ENCODE data around the gene FMNL2. TPM values are rescaled to one million over a fixed set of nuclear protein-coding genes. Genes with fewer than 3 reads are reported as not detected.

Gene FMNL2
- total RNA-seq, 4 donors from 2014 or later, result 34.6 to 62.1 (median 51.3) TPM

- no peak for ATAC-seq (ENCODE audit: low FRiP score)
- no peak for TF ChIP-seq CTCF (IDR thresholded peaks at IDR 0.05)
- no peak for DNase-seq (ENCODE audit: low spot score)
These were observed 302.3 kb downstream of the FMNL2 start for GRCh38 chr2:152637251-152637650.

DNA sequence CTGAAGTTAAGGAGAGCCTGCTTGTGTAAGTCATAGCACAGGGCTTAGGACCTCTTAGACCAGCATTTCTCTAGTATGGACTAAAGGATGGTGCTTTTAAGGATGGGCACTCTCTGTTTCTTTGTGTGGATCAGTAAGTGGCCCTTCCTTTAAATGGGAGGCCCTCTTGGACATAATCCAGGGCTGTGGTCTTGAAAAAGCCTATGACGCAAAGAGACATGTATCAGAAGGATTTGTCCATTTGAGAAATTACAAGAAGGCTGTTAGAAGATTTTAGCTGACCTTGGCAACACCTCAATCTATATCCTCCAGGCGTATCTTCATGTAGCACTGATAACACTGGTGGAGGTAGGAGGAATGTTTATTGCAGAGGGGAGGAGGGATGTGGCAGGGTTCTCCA is 303.1 kb downstream of the FMNL2 start:
- TF ChIP-seq CTCF (IDR thresholded peaks at IDR 0.05), result no peak
- DNase-seq (ENCODE audit: low spot score), result no peak
- no peak for ATAC-seq (ENCODE audit: low FRiP score)

- TF ChIP-seq CTCF (IDR thresholded peaks at IDR 0.05), result no peak
- DNase-seq (ENCODE audit: low spot score), result no peak
- ATAC-seq (ENCODE audit: low FRiP score), result no peak
These were observed 303.6 kb downstream of the FMNL2 start for GRCh38 chr2:152638590-152638989.

- DNase-seq (ENCODE audit: low spot score) (no peak), ATAC-seq (ENCODE audit: low FRiP score) (no peak)
- no peak for TF ChIP-seq CTCF (IDR thresholded peaks at IDR 0.05)
These were observed 309.4 kb downstream of the FMNL2 start for GRCh38 chr2:152644189-152644873.

DNA sequence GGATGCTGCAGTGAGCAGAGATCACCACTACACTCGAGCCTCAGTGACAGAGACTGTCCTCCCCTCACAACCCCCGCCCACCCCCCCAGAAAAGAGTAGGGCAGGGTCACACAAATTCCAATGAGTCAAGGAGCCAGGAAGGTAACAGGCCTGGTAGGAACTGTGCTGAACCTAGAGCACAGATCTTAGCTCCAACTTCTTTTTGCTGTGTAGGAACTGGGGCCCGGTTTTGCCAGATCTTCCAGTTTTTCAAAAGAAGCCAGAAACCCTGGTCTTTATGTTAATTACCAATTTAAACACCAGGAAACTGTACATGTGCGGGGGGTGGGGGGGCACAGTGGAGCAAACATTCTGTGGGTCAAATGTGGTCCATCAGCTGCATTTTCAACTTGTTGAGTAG is 311.3 kb downstream of the FMNL2 start:
- DNase-seq (ENCODE audit: low spot score) (no peak), ATAC-seq (ENCODE audit: low FRiP score) (no peak)
- TF ChIP-seq CTCF (IDR thresholded peaks at IDR 0.05), result no peak

GRCh38 chr2:152646775-152647174 is 311.8 kb downstream of the FMNL2 start:
- TF ChIP-seq CTCF (IDR thresholded peaks at IDR 0.05), result no peak
- DNase-seq (ENCODE audit: low spot score), result no peak
- peak; percentile 92 for ATAC-seq (ENCODE audit: low FRiP score)

GRCh38 chr2:152647552-152647951 is 312.6 kb downstream of the FMNL2 start:
- TF ChIP-seq CTCF (IDR thresholded peaks at IDR 0.05), result no peak
- no peak for ATAC-seq (ENCODE audit: low FRiP score)
- no peak for DNase-seq (ENCODE audit: low spot score)

Data from omental fat pad (tissue), 4 donors.